HG02981 (cell line): Measurements from ENCODE around the gene CHMP6.

Experiments used
- ATAC-seq: cut with Tn5 transposase; IDR thresholded peaks from one replicate; pipeline ENCODE4 v1.9.1; 2021; ENCODE audit warnings: mild to moderate bottlenecking, moderate library complexity; ENCODE audit not compliant: unreplicated experiment

Gene CHMP6

GRCh38 chr17:80991645-80992076 lies at the start of gene CHMP6:
CHMP6 (plus strand) TSS chr17:80991841; CDS start chr17:80991919, 78 bp downstream.
- ATAC-seq, result no peak

- no peak for ATAC-seq
These were observed 49.0 kb upstream of the CHMP6 start for GRCh38 chr17:80942423-80943345.

- no peak for ATAC-seq
These were observed 48.1 kb upstream of the CHMP6 start for GRCh38 chr17:80943346-80944145.

- no peak for ATAC-seq
These were observed 47.3 kb upstream of the CHMP6 start for GRCh38 chr17:80944326-80944725.

- no peak for ATAC-seq
These were observed 45.9 kb upstream of the CHMP6 start for GRCh38 chr17:80945736-80946135.

- no peak for ATAC-seq
These were observed 45.2 kb upstream of the CHMP6 start for GRCh38 chr17:80946449-80946848.

GRCh38 chr17:80947200-80947940 lies 44.3 kb upstream of the CHMP6 start:
- no peak for ATAC-seq

- no peak for ATAC-seq
These were observed 43.3 kb upstream of the CHMP6 start for GRCh38 chr17:80948019-80948975.

- no peak for ATAC-seq
These were observed 42.6 kb upstream of the CHMP6 start for GRCh38 chr17:80948976-80949450.

- no peak for ATAC-seq
These were observed 41.9 kb upstream of the CHMP6 start for GRCh38 chr17:80949451-80950421.

GRCh38 chr17:80950466-80951120 lies 41.0 kb upstream of the CHMP6 start:
- ATAC-seq, result no peak

- no peak for ATAC-seq
These were observed 40.2 kb upstream of the CHMP6 start for GRCh38 chr17:80951121-80952090.

- ATAC-seq, result no peak
These were observed 39.4 kb upstream of the CHMP6 start for GRCh38 chr17:80952291-80952690.

GRCh38 chr17:80953471-80954315 lies 37.9 kb upstream of the CHMP6 start:
- ATAC-seq, result no peak

GRCh38 chr17:80955078-80955477 lies 36.6 kb upstream of the CHMP6 start:
- ATAC-seq, result no peak

GRCh38 chr17:80955671-80956280 lies 35.9 kb upstream of the CHMP6 start:
- no peak for ATAC-seq
